ENCODE measurements around the gene SETBP1.

DNA sequence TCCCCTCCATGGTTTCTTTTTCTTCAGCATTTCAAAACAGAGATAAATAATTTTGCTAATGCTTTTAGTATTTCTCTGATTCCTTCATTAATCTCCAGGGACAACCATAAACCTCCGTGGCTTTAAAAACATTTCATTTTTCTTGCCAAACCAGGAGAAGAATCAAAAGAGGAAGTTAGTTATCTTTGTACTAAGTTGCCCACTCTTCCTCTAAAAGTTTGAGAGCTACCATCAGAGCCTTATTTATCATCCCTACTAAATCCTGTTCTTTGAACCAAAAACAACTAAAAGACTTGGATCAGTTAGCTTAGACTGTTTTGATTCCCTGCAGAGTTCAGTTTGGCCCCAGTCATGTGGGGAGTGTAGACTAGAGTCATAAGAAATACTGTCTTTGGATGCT lies 208.4 kb downstream of the SETBP1 start:
- TF ChIP-seq, protein P1, sequence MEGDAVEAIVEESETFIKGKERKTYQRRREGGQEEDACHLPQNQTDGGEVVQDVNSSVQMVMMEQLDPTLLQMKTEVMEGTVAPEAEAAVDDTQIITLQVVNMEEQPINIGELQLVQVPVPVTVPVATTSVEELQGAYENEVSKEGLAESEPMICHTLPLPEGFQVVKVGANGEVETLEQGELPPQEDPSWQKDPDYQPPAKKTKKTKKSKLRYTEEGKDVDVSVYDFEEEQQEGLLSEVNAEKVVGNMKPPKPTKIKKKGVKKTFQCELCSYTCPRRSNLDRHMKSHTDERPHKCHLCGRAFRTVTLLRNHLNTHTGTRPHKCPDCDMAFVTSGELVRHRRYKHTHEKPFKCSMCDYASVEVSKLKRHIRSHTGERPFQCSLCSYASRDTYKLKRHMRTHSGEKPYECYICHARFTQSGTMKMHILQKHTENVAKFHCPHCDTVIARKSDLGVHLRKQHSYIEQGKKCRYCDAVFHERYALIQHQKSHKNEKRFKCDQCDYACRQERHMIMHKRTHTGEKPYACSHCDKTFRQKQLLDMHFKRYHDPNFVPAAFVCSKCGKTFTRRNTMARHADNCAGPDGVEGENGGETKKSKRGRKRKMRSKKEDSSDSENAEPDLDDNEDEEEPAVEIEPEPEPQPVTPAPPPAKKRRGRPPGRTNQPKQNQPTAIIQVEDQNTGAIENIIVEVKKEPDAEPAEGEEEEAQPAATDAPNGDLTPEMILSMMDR (IDR thresholded peaks at IDR 0.05) = no peak
- TF ChIP-seq POLR2A (IDR thresholded peaks at IDR 0.05) = no peak
- TF ChIP-seq EP300 (IDR thresholded peaks at IDR 0.05; ENCODE audit: low read depth) = no peak
